GM18498 (cell line): ENCODE measurements around the gene TP73.

Experiments used
- ATAC-seq: cut with Tn5 transposase; IDR thresholded peaks from one replicate; pipeline ENCODE4 v1.9.1; 2021; ENCODE audit warnings: mild to moderate bottlenecking, moderate library complexity; ENCODE audit not compliant: unreplicated experiment

The TP73 gene

DNA sequence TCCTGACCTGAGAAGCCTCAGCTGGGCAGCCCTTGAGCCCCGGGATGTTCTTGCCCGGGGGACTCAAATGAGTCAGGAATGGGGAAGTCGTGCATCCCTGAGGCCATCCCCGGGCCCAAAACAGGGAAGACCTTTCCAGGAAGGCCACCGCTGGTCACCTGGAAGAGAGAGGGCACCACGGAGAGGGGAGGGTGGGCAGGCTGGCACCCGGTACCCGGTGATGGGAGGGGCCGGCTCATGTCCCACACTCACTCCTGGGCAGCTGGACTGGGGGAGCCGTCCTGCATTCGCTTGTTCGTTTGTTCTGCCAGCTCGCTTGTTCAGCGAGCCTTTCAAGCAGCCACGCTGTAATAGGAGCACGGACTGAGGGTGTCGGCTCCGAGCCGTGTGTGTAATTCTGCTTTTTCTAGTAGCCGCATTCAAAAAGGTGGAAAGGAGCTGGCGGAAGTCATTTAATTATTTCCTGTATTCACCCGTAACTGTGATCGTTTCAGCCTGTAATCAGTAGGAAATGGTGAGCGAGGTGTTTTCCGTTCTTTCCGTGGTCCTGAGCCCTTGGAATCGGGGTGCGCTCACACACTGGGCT lies 51.6 kb downstream of the TP73 start:
- ATAC-seq, result no peak

GRCh38 chr1:3705341-3705950 lies 53.1 kb downstream of the TP73 start:
- no peak for ATAC-seq

- ATAC-seq, result no peak
Observed at GRCh38 chr1:3706651-3707297, 54.5 kb downstream of the TP73 start.

DNA sequence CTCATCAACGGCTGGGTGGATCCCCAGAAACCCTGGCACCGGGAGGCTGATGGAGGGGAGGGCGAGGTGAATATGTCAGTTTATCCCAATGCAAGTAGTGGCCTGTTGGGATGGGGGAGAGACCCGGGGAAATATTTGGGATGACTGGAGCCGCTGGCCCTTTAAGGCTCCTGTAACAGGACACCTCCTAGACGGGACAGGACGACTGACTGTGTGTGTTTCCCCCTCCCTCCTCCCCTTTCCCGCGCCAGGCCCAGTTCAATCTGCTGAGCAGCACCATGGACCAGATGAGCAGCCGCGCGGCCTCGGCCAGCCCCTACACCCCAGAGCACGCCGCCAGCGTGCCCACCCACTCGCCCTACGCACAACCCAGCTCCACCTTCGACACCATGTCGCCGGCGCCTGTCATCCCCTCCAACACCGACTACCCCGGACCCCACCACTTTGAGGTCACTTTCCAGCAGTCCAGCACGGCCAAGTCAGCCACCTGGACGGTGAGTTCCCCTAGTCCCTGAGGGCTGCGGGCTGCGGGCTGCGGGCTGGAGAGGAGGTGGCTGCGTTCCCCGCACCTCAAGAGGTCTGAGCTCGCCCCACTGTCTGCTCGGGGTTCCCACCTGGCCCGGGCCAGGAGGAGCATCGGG lies 55.1 kb downstream of the TP73 start:
- ATAC-seq, result no peak

DNA sequence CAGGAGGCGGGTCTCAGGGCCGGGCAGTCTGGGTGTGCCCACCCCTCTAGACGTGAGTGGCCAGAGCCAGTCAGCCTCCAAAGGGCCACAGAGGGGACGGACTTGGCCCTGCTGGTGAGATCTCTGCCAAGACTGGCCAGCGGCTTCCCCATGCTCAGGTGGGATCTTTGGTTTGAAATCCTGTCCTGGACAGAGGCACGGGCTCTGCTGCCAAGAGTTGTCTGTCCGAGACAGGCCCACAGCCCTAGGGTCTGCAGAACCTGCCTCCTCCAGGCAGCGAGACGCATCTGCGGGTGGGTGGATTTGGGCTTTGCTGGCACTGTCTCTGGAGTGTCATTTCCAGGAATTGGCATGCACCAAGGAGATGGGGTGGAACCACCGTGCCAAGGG lies 55.6 kb downstream of the TP73 start:
- ATAC-seq, result no peak

DNA sequence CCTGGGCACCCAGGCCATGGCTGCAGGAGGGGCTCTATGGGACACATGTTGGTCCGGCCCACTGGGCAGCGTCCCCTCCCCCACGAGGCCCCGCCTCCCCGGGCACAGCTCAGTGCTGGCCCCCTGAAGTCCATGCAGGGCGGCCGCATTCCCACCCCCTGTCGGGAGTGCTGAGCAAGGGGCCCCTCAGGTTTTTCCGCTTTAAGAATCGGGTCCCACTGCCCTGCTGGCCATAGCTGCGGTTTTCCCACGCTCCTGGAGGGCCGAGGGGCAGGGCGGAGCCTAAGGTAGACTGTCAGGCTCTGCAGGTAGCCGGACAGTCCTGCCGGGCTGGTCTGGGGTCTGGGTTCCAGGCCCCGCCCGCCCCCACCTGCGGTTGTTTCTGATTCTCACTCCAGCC lies 56.5 kb downstream of the TP73 start:
- no peak for ATAC-seq

- no peak for ATAC-seq
Observed at GRCh38 chr1:3710251-3710650, 57.9 kb downstream of the TP73 start.

DNA sequence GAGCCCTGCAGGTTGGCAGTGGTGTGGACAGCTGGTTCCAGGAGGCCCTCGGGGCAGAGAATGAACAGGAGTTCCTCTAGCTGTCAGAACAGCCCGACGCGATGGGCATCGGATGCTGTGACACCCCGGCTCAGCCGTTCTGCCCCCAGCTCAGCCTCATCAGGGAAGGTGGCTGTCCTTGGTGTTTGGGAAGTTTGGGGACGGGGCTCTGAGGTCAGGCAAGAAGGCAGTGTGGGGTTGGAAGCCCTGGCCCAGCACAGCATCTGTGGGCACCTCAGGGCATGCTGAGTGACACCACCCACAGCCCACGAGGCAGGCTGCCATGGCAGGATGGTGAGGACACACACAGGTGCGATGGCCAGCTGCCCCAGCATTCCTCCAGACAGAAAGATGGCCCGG lies 59.1 kb downstream of the TP73 start:
- no peak for ATAC-seq

DNA sequence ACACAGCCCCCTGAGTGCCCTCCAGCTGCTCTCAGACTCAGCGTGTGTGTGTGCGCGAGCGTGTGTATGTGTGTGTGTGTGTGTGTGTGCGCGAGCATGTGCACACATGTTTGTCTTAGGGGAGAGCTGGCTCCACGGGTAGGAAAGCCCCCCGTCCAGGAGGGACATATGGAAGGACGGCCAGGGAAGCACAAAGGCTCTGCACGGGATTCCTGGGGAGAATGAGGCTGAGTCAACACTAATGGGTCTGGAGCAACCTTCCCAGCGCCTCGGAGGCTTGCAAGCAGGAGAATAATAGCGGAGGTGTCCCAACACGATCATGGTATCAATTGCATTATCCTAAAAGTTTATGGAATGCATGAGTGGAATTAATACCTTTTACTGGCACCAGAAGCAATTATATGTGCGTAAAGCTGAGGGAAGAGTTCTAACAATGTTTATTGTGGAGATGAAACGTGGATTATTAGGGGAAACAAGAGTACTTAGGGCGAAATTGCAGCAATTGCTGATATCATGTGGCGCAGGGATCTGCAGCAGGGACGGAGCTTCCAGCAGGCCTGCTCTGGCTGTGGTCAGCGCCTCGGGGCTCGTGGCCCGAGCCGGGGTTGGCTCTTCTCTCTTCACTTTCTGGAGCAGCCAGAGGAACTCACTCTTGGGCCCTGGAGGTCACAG lies 59.6 kb downstream of the TP73 start:
- no peak for ATAC-seq

DNA sequence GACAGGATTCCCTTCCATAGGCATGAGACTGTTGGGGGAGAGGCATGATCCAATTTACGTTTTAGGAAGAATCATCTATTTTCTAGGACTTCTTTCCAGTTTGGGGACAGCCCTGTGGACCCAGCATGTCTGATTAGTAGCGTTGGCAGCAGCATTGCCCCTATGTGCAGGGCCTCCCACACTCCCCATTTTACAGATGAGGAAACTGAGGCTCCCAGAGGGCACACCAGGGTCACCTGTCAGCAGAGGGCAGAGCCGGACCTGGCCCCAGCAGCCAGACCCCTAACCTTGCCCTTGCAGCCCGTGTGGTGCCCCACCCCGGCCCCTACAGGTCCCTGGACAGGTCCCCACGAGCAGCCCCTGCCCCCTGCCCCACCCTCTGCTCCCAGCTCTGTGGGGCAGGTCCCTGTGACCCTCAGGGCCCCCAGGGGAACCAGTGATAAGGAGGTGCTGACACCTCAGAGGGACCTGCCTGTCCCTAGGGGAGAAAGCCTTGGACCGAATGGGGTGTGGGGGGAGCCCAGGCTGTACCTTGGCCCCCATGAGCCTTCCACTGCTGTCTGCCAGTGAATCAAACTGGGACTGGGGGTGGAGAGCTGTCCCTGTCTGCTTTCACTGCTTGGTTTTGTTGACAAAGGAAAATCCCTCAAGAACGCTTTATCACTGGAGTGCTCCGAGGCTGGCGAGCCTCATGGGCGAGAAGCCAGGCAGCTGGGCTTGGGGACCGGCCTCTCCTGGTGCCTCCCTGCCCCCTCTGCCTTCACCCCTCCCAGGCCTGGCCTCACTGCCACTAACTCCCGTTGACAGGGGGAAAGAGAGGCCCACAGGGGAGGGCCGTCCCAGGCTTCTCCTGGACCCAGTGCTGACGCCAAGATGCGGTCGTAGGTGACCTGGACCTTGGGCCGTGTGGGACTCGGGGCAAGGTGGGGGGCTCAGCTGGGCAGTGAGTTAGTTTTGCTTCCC lies 60.5 kb downstream of the TP73 start:
- ATAC-seq, result no peak

- no peak for ATAC-seq
Observed at GRCh38 chr1:3713840-3714239, 61.5 kb downstream of the TP73 start.

DNA sequence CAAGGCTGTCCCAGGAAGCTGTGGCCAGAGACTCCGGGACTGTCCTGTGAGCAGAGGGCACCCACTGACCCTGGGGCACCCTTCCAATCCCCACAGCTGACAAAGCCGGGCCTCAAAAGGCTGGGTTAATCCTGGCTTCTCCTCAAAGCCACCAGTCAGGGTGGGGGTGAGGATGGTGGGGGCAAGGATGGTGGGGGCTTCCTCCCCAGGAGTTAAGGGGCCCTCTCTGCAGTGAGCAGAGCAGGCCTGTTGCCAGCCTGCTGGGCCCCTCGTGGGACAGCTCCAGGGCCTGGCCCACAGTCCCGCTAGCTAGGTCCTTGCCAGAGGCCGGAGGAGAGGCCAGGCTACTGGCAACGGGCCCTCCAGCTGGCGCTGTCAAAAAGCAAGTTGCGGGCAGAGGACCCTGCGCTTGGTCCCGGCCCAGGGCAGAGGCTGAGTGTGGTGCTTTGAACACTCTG lies 62.0 kb downstream of the TP73 start:
- no peak for ATAC-seq

DNA sequence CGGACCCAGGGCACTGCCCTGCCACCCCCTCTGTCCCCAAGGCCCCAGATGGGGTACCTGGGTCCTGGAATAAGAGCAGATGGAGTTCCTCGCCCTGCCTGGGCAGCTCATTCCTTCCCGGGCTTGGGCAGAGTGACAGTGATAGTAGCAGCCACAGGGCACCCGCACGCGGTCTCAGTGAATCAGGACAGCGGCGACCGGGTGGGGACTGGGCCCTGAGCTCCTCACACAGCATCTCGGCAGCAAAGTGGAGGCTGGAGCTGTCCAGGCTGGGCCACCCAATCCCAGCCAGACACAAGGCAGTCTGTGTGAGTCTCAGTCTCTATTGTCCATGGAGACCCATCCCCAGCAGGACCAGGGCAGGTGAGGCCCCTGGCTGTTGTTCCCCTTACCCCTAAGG lies 62.5 kb downstream of the TP73 start:
- no peak for ATAC-seq

GRCh38 chr1:3716351-3716750 lies 64.0 kb downstream of the TP73 start:
- no peak for ATAC-seq

GRCh38 chr1:3717041-3717714 lies 64.9 kb downstream of the TP73 start:
- ATAC-seq, result no peak

- no peak for ATAC-seq
Observed at GRCh38 chr1:3717715-3718601, 65.6 kb downstream of the TP73 start.

DNA sequence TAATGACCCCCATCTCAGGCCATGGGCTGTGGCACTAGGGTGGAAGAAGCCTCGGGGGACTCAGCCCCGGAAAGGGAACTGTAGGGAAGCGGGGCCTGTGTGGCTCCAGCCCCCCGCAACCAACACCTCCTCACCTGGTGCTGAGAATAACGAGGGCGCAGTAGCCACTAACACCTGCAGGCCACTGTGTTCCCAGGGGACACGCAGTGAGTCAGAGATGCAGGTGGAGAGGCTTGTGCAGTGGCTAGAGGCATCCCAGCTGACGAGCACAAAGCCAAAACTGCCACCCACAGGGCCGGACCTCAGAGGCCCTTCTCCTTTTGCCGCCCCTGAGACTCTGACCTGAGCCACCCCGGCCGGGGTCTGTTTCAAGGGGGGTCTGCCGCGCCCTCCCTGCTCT lies 66.4 kb downstream of the TP73 start:
- no peak for ATAC-seq

DNA sequence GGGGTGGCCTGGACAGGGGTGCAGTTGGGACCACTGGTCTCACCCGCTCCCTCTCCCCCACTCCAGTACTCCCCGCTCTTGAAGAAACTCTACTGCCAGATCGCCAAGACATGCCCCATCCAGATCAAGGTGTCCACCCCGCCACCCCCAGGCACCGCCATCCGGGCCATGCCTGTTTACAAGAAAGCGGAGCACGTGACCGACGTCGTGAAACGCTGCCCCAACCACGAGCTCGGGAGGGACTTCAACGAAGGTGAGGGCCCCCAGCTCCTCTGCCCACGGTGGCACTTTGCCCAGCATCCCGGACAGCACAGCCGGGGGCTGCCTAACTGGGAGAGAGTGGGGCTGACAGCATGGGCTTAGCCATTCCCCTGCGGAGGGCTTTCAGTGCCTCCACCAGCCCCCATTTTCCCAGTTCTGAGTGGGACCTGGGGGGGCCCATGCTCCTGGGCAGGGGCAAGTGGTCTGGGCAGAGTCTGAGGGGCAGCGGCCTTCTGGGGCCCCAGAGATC lies 69.7 kb downstream of the TP73 start:
- no peak for ATAC-seq

DNA sequence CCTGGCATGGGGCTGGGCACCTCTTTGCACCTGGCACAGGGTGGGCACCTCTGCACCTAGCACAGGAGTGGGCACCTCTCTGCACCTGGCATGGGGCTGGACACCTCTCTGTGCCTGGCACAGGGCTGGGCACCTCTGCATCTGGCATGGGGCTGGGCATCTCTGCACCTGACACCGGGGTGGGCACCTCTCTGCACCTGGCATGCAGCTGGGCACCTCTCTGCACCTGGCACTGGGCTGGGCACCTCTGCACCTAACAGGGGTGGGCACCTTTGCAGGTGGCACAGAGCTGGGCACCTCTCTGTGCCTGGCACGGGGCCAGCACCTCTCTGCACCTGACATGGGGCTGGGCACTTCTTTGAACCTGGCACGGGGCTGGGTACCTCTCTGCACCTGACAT lies 70.5 kb downstream of the TP73 start:
- no peak for ATAC-seq
